Keratinocyte (primary cell): ENCODE data around the gene PTPRR.

Experiments
- CTCF ChIP-seq, 3 experiments: IDR thresholded peaks in 1 of 3; conservative IDR thresholded peaks in 1 of 3; optimal IDR thresholded peaks in 1 of 3; 2 replicates in 2 of 3; 3 replicates in 1 of 3; pipeline versions ENCODE3 to v1.5.1; 2011; ENCODE audit warnings: low read length in 3 of 3, mild to moderate bottlenecking in 3 of 3, moderate library complexity in 2 of 3, control low read depth in 1 of 3, inconsistent platforms in 1 of 3; ENCODE audit not compliant: insufficient read depth in 2 of 3; ENCODE audit errors: extremely low read depth in 1 of 3
- EZH2 ChIP-seq: IDR thresholded peaks from one replicate; pipeline ENCODE4 v1.6.1; 2012; ENCODE audit warnings: inconsistent platforms, mild to moderate bottlenecking, low read length, moderate library complexity

- no peak for TF ChIP-seq CTCF (optimal IDR thresholded peaks at IDR 0.05 in 1 of 3, IDR thresholded peaks at IDR 0.05 in 1 of 3, conservative IDR thresholded peaks at IDR 0.05 in 1 of 3; ENCODE audit: extremely low read depth in 1 of 3, insufficient read depth in 2 of 3, low read length in 3 of 3)
- TF ChIP-seq EZH2, result no peak
These were observed 166.2 kb downstream of the PTPRR start for GRCh38 chr12:70754330-70754741.
